RWPE1 (cell line): ENCODE measurements around the gene MED8.

Source experiments
- CTCF ChIA-PET: fragments of 350-600 bp; sonication (Branson Sonifier 250); formaldehyde crosslinking; extraction: SDS; loops from one replicate; lab custom pipeline; 2021; lab: Yijun Ruan, JAX
- POLR2A ChIA-PET: fragments of 400-600 bp; formaldehyde crosslinking; extraction: SDS; loops from one replicate; lab custom pipeline; 2020; ENCODE audit warnings: antibody characterized with exemption; ENCODE audit not compliant: low non-redundant PET; lab: Yijun Ruan, JAX
- DNase-seq: peaks from one replicate; pipeline ENCODE4 v3.0.0; 2012; ENCODE audit warnings: low spot score
- H3K27ac ChIP-seq: fragments of 450-650 bp; 2 replicates; pipeline ENCODE4 v1.5.1; 2017
- TF ChIP-seq, protein P1 (sequence below): fragments of 450-650 bp; conservative IDR thresholded peaks from 2 replicates; pipeline ENCODE4 v1.5.1; 2017; ENCODE audit warnings: low read depth, mild to moderate bottlenecking

The MED8 gene

DNA sequence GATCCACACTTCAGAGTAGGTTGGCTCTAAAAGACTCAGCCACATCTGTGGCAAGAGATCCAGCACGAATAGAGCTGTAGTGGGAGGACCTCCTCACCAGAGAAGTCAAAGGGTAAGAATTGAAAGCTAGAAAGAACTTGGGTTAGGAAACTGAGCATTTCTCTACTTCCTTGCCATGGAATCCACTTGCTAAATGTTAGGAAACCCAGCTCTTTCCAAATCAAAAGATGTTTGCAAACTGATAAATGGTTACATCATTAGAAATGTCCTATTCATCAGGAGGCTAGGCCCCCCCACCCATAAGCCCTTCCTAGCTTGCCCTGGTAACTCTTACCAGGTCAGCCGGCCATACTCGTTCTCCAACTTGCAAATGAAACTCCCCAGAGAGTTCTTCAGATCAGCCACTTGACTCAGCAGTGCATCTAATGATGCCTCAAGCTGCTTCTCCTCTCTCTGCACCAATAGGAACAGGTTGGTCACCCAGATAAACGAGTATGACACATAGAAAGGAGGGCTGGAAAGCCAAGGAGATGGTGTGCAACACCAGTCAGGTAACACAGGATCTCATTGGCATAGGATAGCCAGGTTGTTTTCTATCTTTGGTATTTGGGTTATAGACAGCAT lies 1.5 kb downstream of the MED8 start:
- no peak overlapping the region for H3K27ac ChIP-seq
- CTCF ChIA-PET, result interaction anchor here (0.6 kb wide), 3 partner anchors 29 to 152 kb away, joined by 3 to 4 read pairs (median 4); no protein-coding TSS in a partner anchor
- POLR2A ChIA-PET, result interaction anchor here (0.5 kb wide), 1 partner anchor 11 kb away, joined by 4 read pairs; no protein-coding TSS in a partner anchor
- TF ChIP-seq, protein P1, sequence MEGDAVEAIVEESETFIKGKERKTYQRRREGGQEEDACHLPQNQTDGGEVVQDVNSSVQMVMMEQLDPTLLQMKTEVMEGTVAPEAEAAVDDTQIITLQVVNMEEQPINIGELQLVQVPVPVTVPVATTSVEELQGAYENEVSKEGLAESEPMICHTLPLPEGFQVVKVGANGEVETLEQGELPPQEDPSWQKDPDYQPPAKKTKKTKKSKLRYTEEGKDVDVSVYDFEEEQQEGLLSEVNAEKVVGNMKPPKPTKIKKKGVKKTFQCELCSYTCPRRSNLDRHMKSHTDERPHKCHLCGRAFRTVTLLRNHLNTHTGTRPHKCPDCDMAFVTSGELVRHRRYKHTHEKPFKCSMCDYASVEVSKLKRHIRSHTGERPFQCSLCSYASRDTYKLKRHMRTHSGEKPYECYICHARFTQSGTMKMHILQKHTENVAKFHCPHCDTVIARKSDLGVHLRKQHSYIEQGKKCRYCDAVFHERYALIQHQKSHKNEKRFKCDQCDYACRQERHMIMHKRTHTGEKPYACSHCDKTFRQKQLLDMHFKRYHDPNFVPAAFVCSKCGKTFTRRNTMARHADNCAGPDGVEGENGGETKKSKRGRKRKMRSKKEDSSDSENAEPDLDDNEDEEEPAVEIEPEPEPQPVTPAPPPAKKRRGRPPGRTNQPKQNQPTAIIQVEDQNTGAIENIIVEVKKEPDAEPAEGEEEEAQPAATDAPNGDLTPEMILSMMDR, result no peak
- DNase-seq, result no peak

DNA sequence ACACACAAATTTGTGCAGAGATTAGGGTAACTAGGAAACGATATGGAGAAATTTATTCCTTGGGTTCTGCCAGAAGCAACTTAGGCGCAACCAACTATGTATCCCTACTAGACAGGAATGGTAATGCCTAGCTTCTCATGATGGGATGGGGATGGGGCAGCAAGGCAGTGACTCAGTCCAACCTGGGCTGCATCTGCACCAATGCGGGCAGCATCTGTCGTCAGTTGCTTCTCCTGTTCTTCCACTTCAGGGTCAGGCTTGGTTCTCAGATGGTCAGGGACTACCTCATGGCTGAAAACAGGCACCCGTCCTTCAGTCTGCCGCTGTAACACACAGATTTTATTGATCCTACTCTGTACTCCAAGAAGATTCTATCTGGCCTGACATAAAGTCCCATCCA lies 2.9 kb downstream of the MED8 start:
- TF ChIP-seq, protein P1, result no peak
- DNase-seq, result no peak
- ChIA-PET CTCF (no interaction called here), POLR2A (no interaction called here)
- no peak overlapping the region for H3K27ac ChIP-seq

DNA sequence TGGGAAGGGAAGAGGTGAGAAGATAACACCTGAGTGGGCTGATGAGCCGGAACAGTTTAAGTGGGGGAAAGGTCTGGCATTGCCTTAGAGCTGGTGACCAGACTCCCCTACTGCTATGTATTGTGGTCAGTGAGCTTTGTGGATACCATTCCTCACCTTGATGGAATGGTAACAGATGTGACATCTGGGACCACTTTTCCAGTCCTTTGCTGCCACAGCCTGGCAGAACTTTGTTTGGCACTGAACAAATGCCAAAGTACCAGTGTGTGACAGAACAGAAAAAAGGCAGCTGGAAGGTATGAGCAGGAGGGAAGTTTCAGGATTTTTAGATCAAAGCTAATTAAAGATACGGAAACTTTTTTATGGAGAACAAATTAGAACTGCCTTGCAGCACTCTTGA lies 6.2 kb downstream of the MED8 start:
- ChIA-PET CTCF (interaction anchor here (0.7 to 2.0 kb wide), 5 partner anchors 16 to 310 kb away, joined by 3 to 11 read pairs (median 5); partner anchors contain the start of gene ELOVL1), POLR2A (no interaction called here)
- TF ChIP-seq, protein P1, result no peak; the same call in 1 of the 2 replicates
- DNase-seq, result no peak
- no peak overlapping the region for H3K27ac ChIP-seq

DNA sequence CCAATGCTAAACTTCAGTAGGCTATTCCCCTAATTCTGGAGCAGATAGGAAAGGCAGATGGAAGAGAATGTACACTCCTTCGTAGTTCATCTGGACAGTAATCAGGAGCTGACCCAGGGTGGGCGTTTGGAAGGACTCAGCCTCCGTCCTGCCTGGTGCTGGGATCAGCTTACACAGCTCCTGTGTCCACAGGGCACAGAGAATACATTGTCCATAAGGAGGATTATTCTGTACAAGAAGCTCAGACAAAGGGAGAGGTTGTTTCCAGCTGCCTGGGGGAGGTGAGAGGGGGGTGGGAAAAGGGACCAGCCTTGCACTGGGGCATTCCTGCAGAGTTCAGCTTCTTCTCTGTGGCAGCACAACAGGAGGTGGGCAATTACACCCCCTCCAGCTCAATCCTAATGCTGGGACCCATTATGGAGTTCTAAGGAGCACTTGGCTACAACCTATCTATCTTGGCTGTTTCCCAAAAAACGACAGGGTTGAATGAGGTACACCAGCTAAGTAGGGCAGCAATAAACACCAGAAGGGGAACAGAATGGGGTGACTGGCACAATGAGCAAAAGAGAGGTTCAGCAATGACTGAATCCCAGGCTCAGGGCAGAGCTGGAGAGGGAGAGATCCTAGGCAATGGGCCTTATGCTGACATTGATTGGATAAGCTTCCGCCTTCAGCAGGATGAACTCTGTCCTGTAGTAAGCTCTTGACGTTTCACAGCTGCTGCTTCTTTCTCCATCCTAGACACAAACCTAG lies 7.4 kb downstream of the MED8 start:
- H3K27ac ChIP-seq, result no peak overlapping the region
- POLR2A ChIA-PET, result interaction anchor here (0.6 kb wide), 1 partner anchor 29 kb away, joined by 3 read pairs; no protein-coding TSS in a partner anchor
- no peak for DNase-seq
- CTCF ChIA-PET, result interaction anchor here (0.6 kb wide), 1 partner anchor 121 kb away, joined by 3 read pairs; no protein-coding TSS in a partner anchor
- TF ChIP-seq, protein P1, result no peak

DNA sequence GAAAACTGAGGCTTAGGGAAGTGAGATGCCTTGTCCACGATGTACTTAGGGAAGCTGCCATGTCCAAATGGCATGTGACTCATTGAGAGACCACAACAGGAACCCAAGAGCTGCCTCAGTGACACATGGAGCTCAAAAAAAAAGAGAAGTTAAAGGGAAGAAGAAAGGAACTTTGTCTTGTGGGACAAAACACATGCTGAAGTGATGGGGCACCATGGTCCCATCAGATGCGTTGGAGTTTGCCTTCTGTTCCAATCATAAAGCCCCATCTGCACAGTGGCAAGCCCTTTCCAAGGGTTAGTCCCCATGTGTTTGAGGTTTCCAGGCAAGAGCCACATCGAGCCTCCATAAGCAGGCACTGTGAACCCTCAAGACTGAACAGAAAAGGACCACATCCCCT lies 8.0 kb downstream of the MED8 start:
- no peak overlapping the region for H3K27ac ChIP-seq
- TF ChIP-seq, protein P1, result no peak
- CTCF ChIA-PET, result no interaction called here
- POLR2A ChIA-PET, result interaction anchor here (0.6 kb wide), 1 partner anchor 29 kb away, joined by 3 read pairs; no protein-coding TSS in a partner anchor
- DNase-seq, result no peak

DNA sequence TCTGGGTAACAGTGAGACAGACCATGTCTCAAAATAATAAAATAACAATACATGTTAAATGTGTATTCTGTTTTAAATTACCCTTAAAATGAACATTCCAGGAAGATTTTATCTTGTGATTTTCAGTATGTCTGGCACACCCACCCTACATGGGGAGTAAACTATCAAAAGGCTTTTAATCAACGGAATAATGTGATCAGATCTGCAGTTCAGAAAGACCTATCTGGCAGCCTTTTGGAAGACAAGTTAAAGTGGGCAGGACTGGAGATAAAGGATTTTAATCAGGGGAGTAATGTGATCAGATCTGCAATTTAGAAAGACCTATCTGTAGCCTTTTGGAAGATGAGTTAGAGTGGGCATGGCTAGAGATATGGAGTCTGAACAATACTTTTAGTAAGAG lies 10.1 kb downstream of the MED8 start:
- DNase-seq, result no peak
- ChIA-PET POLR2A (no interaction called here), CTCF (no interaction called here)
- H3K27ac ChIP-seq, result no peak overlapping the region
- TF ChIP-seq, protein P1, result no peak
